ENCODE results near the gene SLIT3. TPM values are rescaled to one million over a fixed set of nuclear protein-coding genes. Genes with fewer than 3 reads are reported as not detected.

Gene SLIT3
- total RNA-seq, 2 experiments from 2014 or later: not detected

DNA sequence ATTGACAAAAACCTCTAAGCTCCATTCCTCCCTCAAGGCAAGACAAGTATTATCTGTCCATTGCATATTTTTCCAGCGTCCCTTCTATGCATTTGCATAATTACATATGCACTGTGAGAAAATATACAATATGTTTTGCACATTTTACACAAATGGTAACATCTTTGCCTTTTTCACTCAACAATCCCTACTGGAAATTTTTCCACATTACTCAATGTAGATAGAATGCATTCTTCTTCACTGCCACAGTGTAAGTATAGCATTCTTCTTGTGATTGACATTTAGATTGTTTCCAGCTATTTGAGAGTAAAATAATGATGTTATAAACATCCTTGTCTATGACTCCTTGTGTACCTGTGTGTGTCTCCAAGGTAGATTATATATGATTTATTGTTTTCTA, 205.0 kb downstream of the SLIT3 start:
- Histone ChIP-seq H3K4me3 (ENCODE audit: low read length) (no peak overlapping the region), H3K36me3 (ENCODE audit: insufficient read depth, low read length) (no peaks in the 10 kb centered on the region), H3K9me3 (ENCODE audit: control insufficient read depth in 1 of 2, insufficient read depth in 1 of 2, low read length in 2 of 2) (peaks cover 0 to 5% of the 10 kb centered on the region in 2 experiments), H3K27me3 (ENCODE audit: control insufficient read depth in 1 of 2, insufficient read depth in 2 of 2, low read length in 2 of 2) (no peaks in the 10 kb centered on the region), H3K27ac (ENCODE audit: low read depth in 1 of 2, low read length in 2 of 2) (no peak overlapping the region), H3K4me1 (ENCODE audit: insufficient read depth, low read length) (no peaks in the 10 kb centered on the region)
- no peaks in the 10 kb centered on the region for H3K9me3 Mint-ChIP-seq
- DNase-seq (no peak), ATAC-seq (ENCODE audit: poor library complexity) (no peak)
- intact Hi-C loops (cut with DNase I, micrococcal nuclease): no loop called here
- no peaks in the 10 kb centered on the region for H3K36me3 Mint-ChIP-seq (ENCODE audit: low read depth)
- no peaks in the 10 kb centered on the region for H3K27me3 Mint-ChIP-seq
- no peak overlapping the region for H3K4me3 Mint-ChIP-seq
- CTCF ChIA-PET: no interaction called here
- no peak for TF ChIP-seq CTCF (IDR thresholded peaks at IDR 0.05)
- POLR2A ChIA-PET: no interaction called here
- H3K4me1 Mint-ChIP-seq (ENCODE audit: low read depth): no peaks in the 10 kb centered on the region
- H3K27ac Mint-ChIP-seq: no peak overlapping the region

GRCh38 chr5:169095410-169095960, 205.5 kb downstream of the SLIT3 start:
- Mint-ChIP-seq H3K27me3 (no peaks in the 10 kb centered on the region), H3K4me1 (ENCODE audit: low read depth) (no peaks in the 10 kb centered on the region), H3K9me3 (no peaks in the 10 kb centered on the region), H3K4me3 (no peak overlapping the region), H3K36me3 (ENCODE audit: low read depth) (no peaks in the 10 kb centered on the region), H3K27ac (no peak overlapping the region)
- Histone ChIP-seq H3K4me3 (ENCODE audit: low read length) (no peak overlapping the region), H3K27ac (ENCODE audit: low read depth in 1 of 2, low read length in 2 of 2) (no peak overlapping the region), H3K9me3 (ENCODE audit: control insufficient read depth in 1 of 2, insufficient read depth in 1 of 2, low read length in 2 of 2) (peaks cover 0 to 5% of the 10 kb centered on the region in 2 experiments), H3K27me3 (ENCODE audit: control insufficient read depth in 1 of 2, insufficient read depth in 2 of 2, low read length in 2 of 2) (no peaks in the 10 kb centered on the region), H3K36me3 (ENCODE audit: insufficient read depth, low read length) (no peaks in the 10 kb centered on the region), H3K4me1 (ENCODE audit: insufficient read depth, low read length) (no peaks in the 10 kb centered on the region)
- DNase-seq (no peak), ATAC-seq (ENCODE audit: poor library complexity) (no peak)
- TF ChIP-seq CTCF (IDR thresholded peaks at IDR 0.05): no peak
- ChIA-PET POLR2A (no interaction called here), CTCF (no interaction called here)
- intact Hi-C loops (cut with DNase I, micrococcal nuclease): no loop called here

- DNase-seq: no peak
- H3K36me3 ChIP-seq (ENCODE audit: insufficient read depth, low read length): no peaks in the 10 kb centered on the region
- H3K9me3 Mint-ChIP-seq: no peaks in the 10 kb centered on the region
- H3K27me3 ChIP-seq (ENCODE audit: control insufficient read depth in 1 of 2, insufficient read depth in 2 of 2, low read length in 2 of 2): no peaks in the 10 kb centered on the region
- no peaks in the 10 kb centered on the region for H3K4me1 ChIP-seq (ENCODE audit: insufficient read depth, low read length)
- no peaks in the 10 kb centered on the region for H3K36me3 Mint-ChIP-seq (ENCODE audit: low read depth)
- no peak for ATAC-seq (ENCODE audit: poor library complexity)
- H3K4me3 Mint-ChIP-seq: no peak overlapping the region
- H3K9me3 ChIP-seq (ENCODE audit: control insufficient read depth in 1 of 2, insufficient read depth in 1 of 2, low read length in 2 of 2): peaks cover 0 to 5% of the 10 kb centered on the region in 2 experiments
- H3K4me3 ChIP-seq (ENCODE audit: low read length): no peak overlapping the region
- H3K27ac Mint-ChIP-seq: no peak overlapping the region
- no peaks in the 10 kb centered on the region for H3K27me3 Mint-ChIP-seq
- no peak for TF ChIP-seq CTCF (IDR thresholded peaks at IDR 0.05)
- ChIA-PET CTCF (no interaction called here), POLR2A (no interaction called here)
- H3K27ac ChIP-seq (ENCODE audit: low read depth in 1 of 2, low read length in 2 of 2): no peak overlapping the region
- intact Hi-C loops (cut with DNase I, micrococcal nuclease): no loop called here
- H3K4me1 Mint-ChIP-seq (ENCODE audit: low read depth): no peaks in the 10 kb centered on the region
Measured at GRCh38 chr5:169094586-169095409, 206.1 kb downstream of the SLIT3 start.
